OCI-LY3 (cell line): ENCODE data around the gene SIK3.

Experiments
- EZH2phosphoT487 ChIP-seq: fragments of 200-600 bp; shearing (Covaris generic); IDR thresholded peaks from 2 replicates; pipeline ENCODE4 v1.6.1; 2018; ENCODE audit warnings: antibody characterized with exemption, mixed run types, low read depth
- TF ChIP-seq, protein P1 (sequence below): fragments of 200-600, 300-600 bp; sonication (generic); IDR thresholded peaks from 2 replicates; pipeline ENCODE4 v1.5.1; 2014; ENCODE audit warnings: antibody characterized with exemption, low read length, low read depth

DNA sequence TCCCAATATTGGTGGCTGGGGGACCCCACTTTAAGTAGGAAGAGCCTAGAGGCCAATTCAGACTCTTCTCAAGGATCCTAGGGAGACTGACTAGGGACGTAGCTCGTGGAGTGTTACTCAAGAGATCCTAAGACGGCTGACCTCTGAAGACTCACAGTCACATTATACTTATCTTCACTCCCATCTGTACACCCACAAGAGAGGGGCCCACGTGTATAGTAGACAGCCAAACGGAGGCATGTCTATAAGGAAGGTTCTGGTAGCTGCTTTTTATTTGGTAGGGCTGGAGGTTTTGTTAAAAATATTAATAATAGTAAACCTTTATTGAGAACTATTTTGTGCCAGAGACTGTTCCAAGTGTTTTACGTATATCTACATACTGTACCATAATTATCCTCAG is 237.9 kb downstream of the SIK3 start:
- TF ChIP-seq, protein P1, sequence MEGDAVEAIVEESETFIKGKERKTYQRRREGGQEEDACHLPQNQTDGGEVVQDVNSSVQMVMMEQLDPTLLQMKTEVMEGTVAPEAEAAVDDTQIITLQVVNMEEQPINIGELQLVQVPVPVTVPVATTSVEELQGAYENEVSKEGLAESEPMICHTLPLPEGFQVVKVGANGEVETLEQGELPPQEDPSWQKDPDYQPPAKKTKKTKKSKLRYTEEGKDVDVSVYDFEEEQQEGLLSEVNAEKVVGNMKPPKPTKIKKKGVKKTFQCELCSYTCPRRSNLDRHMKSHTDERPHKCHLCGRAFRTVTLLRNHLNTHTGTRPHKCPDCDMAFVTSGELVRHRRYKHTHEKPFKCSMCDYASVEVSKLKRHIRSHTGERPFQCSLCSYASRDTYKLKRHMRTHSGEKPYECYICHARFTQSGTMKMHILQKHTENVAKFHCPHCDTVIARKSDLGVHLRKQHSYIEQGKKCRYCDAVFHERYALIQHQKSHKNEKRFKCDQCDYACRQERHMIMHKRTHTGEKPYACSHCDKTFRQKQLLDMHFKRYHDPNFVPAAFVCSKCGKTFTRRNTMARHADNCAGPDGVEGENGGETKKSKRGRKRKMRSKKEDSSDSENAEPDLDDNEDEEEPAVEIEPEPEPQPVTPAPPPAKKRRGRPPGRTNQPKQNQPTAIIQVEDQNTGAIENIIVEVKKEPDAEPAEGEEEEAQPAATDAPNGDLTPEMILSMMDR: no peak
- TF ChIP-seq EZH2phosphoT487: no peak
